Lower leg skin (tissue), 4 donors: ENCODE data around the gene IGFL4. TPM values are rescaled to one million over a fixed set of nuclear protein-coding genes. Genes with fewer than 3 reads are reported as not detected.

Source experiments
- DNase-seq, 2 donors: peaks; one replicate each; pipeline ENCODE4 v3.0.0-alpha.2; 2019; ENCODE audit warnings: low spot score in 2 of 2
- H3K4me3 ChIP-seq: fragments of 200-600 bp; sonication (generic); 2 replicates; pipeline ENCODE4 v1.5.1; 2017; ENCODE audit warnings: mild to moderate bottlenecking, low read depth; ENCODE audit not compliant: poor library complexity, severe bottlenecking
- CTCF ChIP-seq, 3 donors: fragments of 450-650 bp; IDR thresholded peaks; one replicate each; pipeline ENCODE4 v1.5.1; 2016; ENCODE audit warnings: antibody characterized with exemption in 3 of 3, mild to moderate bottlenecking in 3 of 3, moderate library complexity in 2 of 3
- POLR2A ChIP-seq, 2 donors: fragments of 450-650 bp; IDR thresholded peaks; one replicate each; pipeline ENCODE4 v1.6.1; 2016 to 2017; ENCODE audit warnings: antibody characterized with exemption in 2 of 2, mild to moderate bottlenecking in 1 of 2, moderate library complexity in 1 of 2
- WGBS, 2 donors: methylation state at CpG; one replicate each; pipeline ENCODE4 v1.1.5; 2018; 5-methylcytosine and 5-hydroxymethylcytosine counted together
- intact Hi-C: fragments of 100-400 bp; cut with DNase I; formaldehyde crosslinking; loops from one replicate; pipeline ENCODE4 v1.15.0; 2023; ENCODE audit warnings: low total_unique reads
- microRNA counts, 2 donors: library from miRNA; unstranded; fragments of <30 nt; microRNA quantifications; one replicate each; lab custom pipeline; 2016
- microRNA-seq, 2 donors: library from miRNA; unstranded; fragments of <30 nt; microRNA quantifications; one replicate each; pipeline ENCODE4, GENCODE V29; 2016; ENCODE audit warnings: borderline replicate concordance in 2 of 2, borderline number of aligned reads in 1 of 2
- total RNA-seq, 4 donors: library from RNA; depleted of rRNA; stranded (reverse); fragments of >200 nt; gene quantifications; one replicate each; pipeline ENCODE4 v1.1.0, GENCODE V29; 2016

IGFL4 gene
- total RNA-seq, 4 donors from 2014 or later = 0.80 to 5.5 (median 2.7) TPM

GRCh38 chr19:45994998-45995714 is 45.6 kb downstream of the IGFL4 start, which contains the start of gene CCDC61:
TSS of gene CCDC61 (plus strand) at chr19:45995467. CDS start at chr19:46003019, 7,552 bp downstream.
- peak; percentile 98 to 99 for DNase-seq
- intact Hi-C loops = no loop called here
- TF ChIP-seq CTCF (IDR thresholded peaks at IDR 0.05) = no peak
- no peak for TF ChIP-seq POLR2A (IDR thresholded peaks at IDR 0.05)
- H3K4me3 ChIP-seq = peak within 1 kb of the TSS; percentile 62
- WGBS, 2 donors = 0 to 1% methylated on average over 34 of the region's 34 CpGs

- WGBS, 2 donors = 6 to 7% methylated on average over 8 of the region's 8 CpGs
- intact Hi-C loops = no loop called here
- H3K4me3 ChIP-seq = no peak overlapping the region
- TF ChIP-seq POLR2A (IDR thresholded peaks at IDR 0.05) = no peak
- no peak for TF ChIP-seq CTCF (IDR thresholded peaks at IDR 0.05)
- DNase-seq = no peak
Observed at GRCh38 chr19:45994456-45994997, 46.3 kb downstream of the IGFL4 start.

GRCh38 chr19:45990113-45990728 is 50.6 kb downstream of the IGFL4 start:
- intact Hi-C loops = no loop called here
- H3K4me3 ChIP-seq = no peak overlapping the region
- 85 to 88% methylated on average over 12 of the region's 12 CpGs for WGBS, 2 donors
- DNase-seq = no peak
- no peak for TF ChIP-seq POLR2A (IDR thresholded peaks at IDR 0.05)
- TF ChIP-seq CTCF (IDR thresholded peaks at IDR 0.05) = no peak

MicroRNAs within 50 kb of the gene (microRNA counts, 767-probe panel; counts per million panel counts)
- microRNA hsa-miR-769-3p (lab: Ali Mortazavi, UCI) (0 to 358 counts per million in 2 donors), microRNA hsa-miR-769-5p (lab: Ali Mortazavi, UCI) (0 to 358 counts per million in 2 donors)

Small RNA genes within 50 kb of the gene (microRNA-seq; reads per million reads assigned to microRNA genes)
- 73.6 to 101 reads per million in 2 donors for gene MIR769

Other genes starting within 250 kb of the IGFL4 start
- 10 to 100 TPM; 20.0 to 31.0 (median 28.0) TPM for gene DMWD, start 248.2 kb downstream of the IGFL4 start, total RNA-seq
- gene RSPH6A, start 225.7 kb downstream of the IGFL4 start, total RNA-seq = not detected
- 10 to 100 TPM; 30.3 to 62.8 (median 46.6) TPM for gene SYMPK, start 177.9 kb downstream of the IGFL4 start, total RNA-seq
- under 1 TPM in 1 of 4 donors, not detected in 3; 0.12 TPM for gene FOXA3, start 176.7 kb downstream of the IGFL4 start, total RNA-seq
- 10 to 100 TPM; 38.9 to 44.0 (median 42.8) TPM for gene IRF2BP1, start 154.9 kb downstream of the IGFL4 start, total RNA-seq
- gene MYPOP, start 138.4 kb downstream of the IGFL4 start, total RNA-seq = 1 to 10 TPM; 2.0 to 8.0 (median 7.2) TPM
- gene NANOS2, start 126.2 kb downstream of the IGFL4 start, total RNA-seq = not detected
- gene NOVA2, start 67.1 kb downstream of the IGFL4 start, total RNA-seq = under 1 TPM; 0.25 to 0.91 (median 0.66) TPM
- 10 to 100 TPM in 2 of 4 donors, 1 to 10 TPM in 2; 7.2 to 14.4 (median 10.4) TPM for gene CCDC61, start 45.5 kb downstream of the IGFL4 start, total RNA-seq
- gene PGLYRP1, start 17.9 kb downstream of the IGFL4 start, total RNA-seq = not detected
- gene IGFL3, start 83.7 kb upstream of the IGFL4 start, total RNA-seq = 10 to 100 TPM; 19.0 to 46.7 (median 24.9) TPM
- gene IGFL2, start 107.2 kb upstream of the IGFL4 start, total RNA-seq = 10 to 100 TPM in 3 of 4 donors, 1 to 10 TPM in 1; 7.2 to 26.9 (median 24.9) TPM
- under 1 TPM in 2 of 4 donors, not detected in 2; 0.55 to 0.88 TPM for gene IGFL1, start 188.7 kb upstream of the IGFL4 start, total RNA-seq